Upper lobe of right lung (tissue), 1 donor: ENCODE data around the gene DND1. TPM values are rescaled to one million over a fixed set of nuclear protein-coding genes. Genes with fewer than 3 reads are reported as not detected.

Experiments used
- ATAC-seq: fragments of 200-7000 bp; cut with Tn5 transposase; one replicate; pipeline ENCODE4 v1.9.1; 2020; ENCODE audit warnings: mild to moderate bottlenecking, moderate library complexity
- DNase-seq: peaks from one replicate; pipeline ENCODE4 v3.0.0-alpha.2; 2020
- H3K27ac ChIP-seq: fragments of 200-600 bp; one replicate; pipeline ENCODE4 v1.8.0; 2022
- H3K27me3 ChIP-seq: fragments of 200-600 bp; one replicate; pipeline ENCODE4 v1.8.0; 2022; ENCODE audit warnings: mild to moderate bottlenecking
- H3K36me3 ChIP-seq: fragments of 200-600 bp; one replicate; pipeline ENCODE4 v1.8.0; 2022
- H3K4me1 ChIP-seq: fragments of 200-600 bp; one replicate; pipeline ENCODE4 v1.8.0; 2022
- H3K4me3 ChIP-seq: fragments of 200-600 bp; one replicate; pipeline ENCODE4 v1.8.0; 2022; ENCODE audit warnings: mild to moderate bottlenecking
- H3K9me3 ChIP-seq: fragments of 200-600 bp; one replicate; pipeline ENCODE4 v1.8.0; 2022
- CTCF ChIP-seq: fragments of 200-600 bp; IDR thresholded peaks from one replicate; pipeline ENCODE4 v1.8.0; 2022; ENCODE audit warnings: antibody characterized with exemption
- intact Hi-C: fragments of 100-400 bp; cut with DNase I; formaldehyde crosslinking; loops from one replicate; pipeline ENCODE4 v1.11.0; 2022
- total RNA-seq: library from RNA; stranded (reverse); fragmentation: NEBNext Ultra II Directional; extraction: Animal tissue kit (Norgen Biotek cat#: 25700); gene quantifications from one replicate; pipeline ENCODE4 v1.2.1, GENCODE V29; 2021
- donor health status: DM: no; HTN: yes; CAD: no; lungs with severe emphysema.

Gene DND1
- total RNA-seq, 1 donor from 2014 or later = 0.84 TPM

GRCh38 chr5:140632366-140633020 is 40.9 kb downstream of the DND1 start:
- peak; percentile 73 for ATAC-seq
- TF ChIP-seq CTCF = no peak
- intact Hi-C loops = loop anchor here (10.0 kb wide), 1 partner anchor 68 kb away; the partner anchor contains the start of genes APBB3 and SLC35A4

GRCh38 chr5:140631831-140632365 is 41.5 kb downstream of the DND1 start:
- peak; percentile 63 for ATAC-seq
- H3K9me3 ChIP-seq = no peaks in the 10 kb centered on the region
- DNase-seq = no peak
- H3K4me3 ChIP-seq = peak overlapping the region; percentile 61
- H3K27me3 ChIP-seq = no peaks in the 10 kb centered on the region
- intact Hi-C loops = loop anchor here (10.0 kb wide), 1 partner anchor 67 kb away; the partner anchor contains the start of genes APBB3 and SLC35A4
- H3K36me3 ChIP-seq = no peaks in the 10 kb centered on the region
- TF ChIP-seq CTCF = no peak
- peak overlapping the region; percentile 85 for H3K27ac ChIP-seq
- peaks cover 24% of the 10 kb centered on the region for H3K4me1 ChIP-seq

More at GRCh38 chr5:140632366-140633020, 40.9 kb downstream of the DND1 start:
- H3K36me3 ChIP-seq = no peaks in the 10 kb centered on the region
- no peaks in the 10 kb centered on the region for H3K9me3 ChIP-seq
- peak overlapping the region; percentile 85 for H3K27ac ChIP-seq
- peak overlapping the region; percentile 61 for H3K4me3 ChIP-seq
- H3K27me3 ChIP-seq = no peaks in the 10 kb centered on the region
- peaks cover 24% of the 10 kb centered on the region for H3K4me1 ChIP-seq
- DNase-seq = peak; percentile 92

- DNase-seq = no peak
- Histone ChIP-seq H3K27ac (peak overlapping the region; percentile 85), H3K4me3 (peak overlapping the region; percentile 61), H3K27me3 (no peaks in the 10 kb centered on the region), H3K9me3 (no peaks in the 10 kb centered on the region), H3K4me1 (peaks cover 24% of the 10 kb centered on the region), H3K36me3 (no peaks in the 10 kb centered on the region)
- intact Hi-C loops = loop anchor here (10.0 kb wide), 1 partner anchor 66 kb away; the partner anchor contains the start of genes APBB3 and SLC35A4
- ATAC-seq = peak; percentile 47
- TF ChIP-seq CTCF = no peak
Observed at GRCh38 chr5:140631036-140631417, 42.3 kb downstream of the DND1 start.

DNA sequence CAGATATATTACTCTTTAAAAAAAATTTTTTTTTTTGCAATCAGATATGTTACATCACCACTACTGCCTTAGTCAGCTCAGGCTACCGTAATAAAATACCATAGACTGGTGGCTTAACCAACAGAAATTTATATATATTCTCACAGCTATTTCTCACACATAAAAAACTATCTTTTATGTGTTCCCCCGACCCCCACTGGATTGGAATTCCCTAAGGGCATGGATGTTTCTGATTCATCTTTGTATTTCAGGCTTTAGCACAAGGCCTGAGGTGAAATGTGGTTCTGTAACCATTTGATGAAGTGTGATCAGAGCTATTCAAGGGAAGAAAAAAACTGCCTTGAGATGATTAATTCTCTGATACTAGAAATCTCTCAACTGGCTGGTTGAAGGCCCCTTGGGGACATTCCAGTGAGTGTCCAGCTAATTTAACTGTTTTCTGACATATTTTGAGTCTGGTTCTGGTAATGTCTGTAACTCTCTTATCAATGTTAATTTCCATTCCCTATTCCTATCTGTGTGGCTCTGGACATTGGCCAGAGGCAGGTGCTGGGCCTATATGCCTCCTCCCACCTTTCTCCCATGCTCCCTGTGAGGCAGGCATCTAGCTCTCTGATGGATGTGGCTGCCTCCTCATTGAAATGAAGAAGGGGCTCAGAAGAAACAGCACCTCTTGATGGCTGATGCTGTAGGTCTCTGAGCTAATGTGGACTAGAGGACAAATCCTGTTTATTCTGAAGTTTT is 42.9 kb downstream of the DND1 start:
- DNase-seq = no peak
- H3K4me1 ChIP-seq = peaks cover 24% of the 10 kb centered on the region
- TF ChIP-seq CTCF = no peak

GRCh38 chr5:140628711-140629110 is 44.7 kb downstream of the DND1 start:
- ATAC-seq (no peak), DNase-seq (no peak)
- Histone ChIP-seq H3K4me3 (no peak overlapping the region), H3K4me1 (peaks cover 17% of the 10 kb centered on the region), H3K27ac (no peak overlapping the region), H3K9me3 (no peaks in the 10 kb centered on the region), H3K27me3 (no peaks in the 10 kb centered on the region), H3K36me3 (no peaks in the 10 kb centered on the region)
- intact Hi-C loops = no loop called here
- TF ChIP-seq CTCF = no peak

More for the DNA sequence above, 42.9 kb downstream of the DND1 start:
- ATAC-seq = no peak
- no peaks in the 10 kb centered on the region for H3K27me3 ChIP-seq
- H3K36me3 ChIP-seq = no peaks in the 10 kb centered on the region
- no peaks in the 10 kb centered on the region for H3K9me3 ChIP-seq
- H3K27ac ChIP-seq = peak overlapping the region; percentile 85
- peak overlapping the region; percentile 61 for H3K4me3 ChIP-seq
- intact Hi-C loops = loop anchor here (10.0 kb wide), 1 partner anchor 66 kb away; the partner anchor contains the start of genes APBB3 and SLC35A4
